Fibroblast of pulmonary artery (primary cell): ENCODE measurements around the gene GALM.
"Not testable (repeated sequence)": the region's sequence is repeated elsewhere in the genome, so short reads cannot be mapped to it uniquely, and the experiment has no call there.

Experiments
- DNase-seq: peaks from one replicate; pipeline ENCODE4 v3.0.0-alpha.2; 2010; ENCODE audit warnings: low read depth
- H3K4me3 ChIP-seq: replicated peaks from 2 replicates; pipeline ENCODE4 v1.5.1; 2011; ENCODE audit warnings: low read depth, mild to moderate bottlenecking, control low read depth, low read length, moderate library complexity
- TF ChIP-seq, protein P1 (sequence below): IDR thresholded peaks from 2 replicates; pipeline ENCODE4 v1.5.1; 2011; ENCODE audit warnings: mild to moderate bottlenecking, control low read depth, low read length, inconsistent platforms; ENCODE audit errors: missing control alignments

Gene GALM

GRCh38 chr2:38697116-38697840, 31.4 kb downstream of the GALM start:
- TF ChIP-seq, protein P1, sequence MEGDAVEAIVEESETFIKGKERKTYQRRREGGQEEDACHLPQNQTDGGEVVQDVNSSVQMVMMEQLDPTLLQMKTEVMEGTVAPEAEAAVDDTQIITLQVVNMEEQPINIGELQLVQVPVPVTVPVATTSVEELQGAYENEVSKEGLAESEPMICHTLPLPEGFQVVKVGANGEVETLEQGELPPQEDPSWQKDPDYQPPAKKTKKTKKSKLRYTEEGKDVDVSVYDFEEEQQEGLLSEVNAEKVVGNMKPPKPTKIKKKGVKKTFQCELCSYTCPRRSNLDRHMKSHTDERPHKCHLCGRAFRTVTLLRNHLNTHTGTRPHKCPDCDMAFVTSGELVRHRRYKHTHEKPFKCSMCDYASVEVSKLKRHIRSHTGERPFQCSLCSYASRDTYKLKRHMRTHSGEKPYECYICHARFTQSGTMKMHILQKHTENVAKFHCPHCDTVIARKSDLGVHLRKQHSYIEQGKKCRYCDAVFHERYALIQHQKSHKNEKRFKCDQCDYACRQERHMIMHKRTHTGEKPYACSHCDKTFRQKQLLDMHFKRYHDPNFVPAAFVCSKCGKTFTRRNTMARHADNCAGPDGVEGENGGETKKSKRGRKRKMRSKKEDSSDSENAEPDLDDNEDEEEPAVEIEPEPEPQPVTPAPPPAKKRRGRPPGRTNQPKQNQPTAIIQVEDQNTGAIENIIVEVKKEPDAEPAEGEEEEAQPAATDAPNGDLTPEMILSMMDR: no peak
- no peak overlapping the region for H3K4me3 ChIP-seq
- DNase-seq: no peak

- no peak for DNase-seq
- TF ChIP-seq, protein P1: no peak
- H3K4me3 ChIP-seq: no peak overlapping the region
Observed at GRCh38 chr2:38698467-38699003, 32.6 kb downstream of the GALM start.

GRCh38 chr2:38700113-38700785, 34.3 kb downstream of the GALM start:
- TF ChIP-seq, protein P1: no peak
- no peak for DNase-seq
- H3K4me3 ChIP-seq: no peak overlapping the region

GRCh38 chr2:38700881-38701458, 35.1 kb downstream of the GALM start:
- no peak overlapping the region for H3K4me3 ChIP-seq
- TF ChIP-seq, protein P1: no peak
- DNase-seq: no peak

DNA sequence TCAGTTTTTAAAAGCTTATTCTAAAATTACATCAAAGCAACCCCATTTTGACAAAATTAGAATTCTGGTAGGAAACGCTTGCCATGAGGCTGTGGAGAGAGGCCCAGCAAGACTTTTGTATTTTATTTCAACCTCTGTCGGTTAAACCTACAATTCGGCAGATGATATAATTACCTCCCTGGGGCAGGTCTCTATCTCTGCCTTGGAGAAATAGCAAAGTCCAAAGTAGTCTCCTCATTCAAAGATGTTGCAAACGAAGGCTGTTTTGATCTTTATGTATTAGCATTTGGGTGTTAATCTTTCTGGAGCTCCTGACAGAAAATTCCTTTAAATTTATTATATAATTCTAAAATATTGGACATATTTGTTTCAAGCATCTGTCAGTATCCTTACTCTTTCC, 35.6 kb downstream of the GALM start:
- no peak for DNase-seq
- no peak overlapping the region for H3K4me3 ChIP-seq
- TF ChIP-seq, protein P1: no peak

DNA sequence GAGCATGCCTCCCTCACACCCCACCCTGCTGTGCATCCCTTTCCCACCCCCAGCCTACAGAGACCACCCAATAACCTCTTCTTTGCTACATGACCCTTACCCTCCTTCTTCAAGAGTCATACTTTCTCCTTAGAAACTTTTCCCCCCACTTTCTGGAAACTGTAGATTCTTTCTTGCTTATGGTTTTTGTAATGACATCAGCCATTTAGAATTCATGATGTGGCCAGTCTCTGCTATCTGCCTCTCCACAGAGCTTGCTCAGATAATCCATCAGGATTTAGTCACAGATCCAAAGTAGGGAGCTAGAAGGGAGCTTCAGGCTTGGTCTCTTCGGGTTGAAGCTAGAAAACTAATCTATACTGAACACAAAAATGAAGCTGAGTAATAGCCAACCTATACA, 36.5 kb downstream of the GALM start:
- DNase-seq: peak; percentile 70
- no peak overlapping the region for H3K4me3 ChIP-seq
- TF ChIP-seq, protein P1: no peak

DNA sequence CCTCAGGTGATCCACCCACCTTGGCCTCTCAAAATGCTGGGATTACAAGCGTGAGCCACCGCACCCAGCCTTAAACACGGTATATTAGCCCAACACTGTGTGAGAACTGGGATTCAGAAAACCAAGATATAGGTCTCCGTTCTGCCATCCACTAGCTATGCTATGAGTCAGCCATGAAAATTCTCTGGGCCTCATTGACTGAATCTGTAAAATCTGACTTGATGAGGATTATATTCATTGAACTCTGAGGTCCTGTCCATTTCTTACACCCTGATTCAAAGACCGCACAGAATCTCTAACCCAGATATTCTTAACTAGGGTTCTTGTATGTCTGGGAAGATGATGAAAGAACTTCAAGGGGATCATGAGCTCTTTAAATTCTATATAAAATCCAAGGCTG, 37.4 kb downstream of the GALM start:
- not testable (repeated sequence) for H3K4me3 ChIP-seq, DNase-seq
